HEK293T (cell line): ENCODE data around the gene UQCRH.
"Not testable (repeated sequence)": the region's sequence is repeated elsewhere in the genome, so short reads cannot be mapped to it uniquely, and the experiment has no call there.

Source experiments
- ARNT ChIP-seq: fragments of 450-650 bp; IDR thresholded peaks from 2 replicates; pipeline ENCODE4 v1.6.1; 2017; ENCODE audit warnings: mild to moderate bottlenecking
- BHLHE40 ChIP-seq: fragments of 450-650 bp; IDR thresholded peaks from 2 replicates; pipeline ENCODE4 v1.6.1; 2016; ENCODE audit warnings: mild to moderate bottlenecking, moderate library complexity, borderline replicate concordance
- FOXM1 ChIP-seq: fragments of 450-650 bp; IDR thresholded peaks from 2 replicates; pipeline ENCODE4 v1.6.1; 2017; ENCODE audit warnings: mild to moderate bottlenecking, borderline replicate concordance
- SUZ12 ChIP-seq: fragments of 450-650 bp; IDR thresholded peaks from 2 replicates; pipeline ENCODE4 v1.6.1; 2016; ENCODE audit warnings: mild to moderate bottlenecking

DNA sequence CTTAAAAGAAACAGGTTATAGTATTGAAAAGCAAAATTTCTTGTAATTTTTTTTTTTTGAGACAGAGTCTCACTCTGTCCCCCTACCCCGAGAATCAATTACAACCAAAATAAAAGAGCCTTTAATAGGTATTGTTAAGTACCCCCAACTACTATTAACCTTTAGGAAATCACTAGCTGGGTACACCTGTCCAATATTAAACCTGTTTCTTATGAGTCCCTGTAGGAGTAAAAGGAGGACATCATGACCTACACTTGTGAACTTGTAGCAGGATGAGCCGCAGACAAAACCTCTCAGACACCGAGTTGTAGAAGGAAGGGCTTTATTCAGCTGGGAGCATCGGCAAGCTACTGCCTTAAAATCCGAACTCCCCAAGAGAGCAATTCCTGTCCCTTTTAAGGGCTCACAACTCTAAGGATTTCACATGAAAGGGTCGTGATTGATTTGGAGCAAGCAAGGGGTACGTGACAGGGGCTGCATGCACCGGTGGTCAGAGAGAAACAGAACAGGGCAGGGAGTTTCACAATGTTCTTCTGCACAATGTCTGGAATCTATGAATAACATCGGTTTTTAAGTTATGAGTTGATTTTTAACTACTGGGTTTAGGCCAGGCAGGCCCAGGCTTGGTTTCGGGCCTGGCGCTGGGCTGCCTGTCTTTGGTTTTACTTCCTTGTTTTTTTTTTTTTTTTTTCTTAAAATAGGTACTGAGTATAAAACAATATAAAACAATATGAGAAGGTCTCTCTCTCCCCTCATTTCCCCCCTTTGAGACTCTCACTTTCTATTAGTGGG lies 22.0 kb downstream of the UQCRH start:
- not testable (repeated sequence) for TF ChIP-seq BHLHE40, ARNT, SUZ12, FOXM1
